Neural cell (in vitro differentiated cells): ENCODE results near the gene DNAJB7. TPM values are rescaled to one million over a fixed set of nuclear protein-coding genes. Genes with fewer than 3 reads are reported as not detected.
"Not testable (repeated sequence)": the region's sequence is repeated elsewhere in the genome, so short reads cannot be mapped to it uniquely, and the experiment has no call there.

Experiments
- H2AFZ ChIP-seq: fragments of 200-600, 300-800 bp; sonication (generic), shearing (Covaris generic); 2 replicates; pipeline ENCODE4 v1.6.0; 2014; ENCODE audit warnings: low read depth, mild to moderate bottlenecking, antibody characterized with exemption, low read length, moderate library complexity
- H3F3A ChIP-seq: fragments of 200-600 bp; shearing (Covaris generic); 2 replicates; pipeline ENCODE4 v1.6.1; 2016; ENCODE audit warnings: mild to moderate bottlenecking, moderate library complexity, mixed read lengths, antibody characterized with exemption, low read length; ENCODE audit not compliant: insufficient read depth, poor library complexity, severe bottlenecking
- H3K27ac ChIP-seq: fragments of 200-600, 300-800 bp; sonication (generic), shearing (Covaris generic); 2 replicates; pipeline ENCODE4 v1.5.1; 2014; ENCODE audit warnings: mild to moderate bottlenecking, low read length, moderate library complexity
- H3K27me3 ChIP-seq: fragments of 300-800, 200-600 bp; sonication (generic), shearing (Covaris generic); 2 replicates; pipeline ENCODE4 v1.6.0; 2014; ENCODE audit warnings: mild to moderate bottlenecking, low read depth, low read length, moderate library complexity; ENCODE audit not compliant: insufficient read depth
- H3K36me3 ChIP-seq: fragments of 300-800, 200-600 bp; sonication (generic), shearing (Covaris generic); 2 replicates; pipeline ENCODE4 v1.5.1; 2014; ENCODE audit warnings: mild to moderate bottlenecking, antibody characterized with exemption, low read length, moderate library complexity; ENCODE audit not compliant: insufficient read depth
- H3K4me2 ChIP-seq: fragments of 300-800, 200-600 bp; sonication (generic), shearing (Covaris generic); 2 replicates; pipeline ENCODE4 v1.6.0; 2014; ENCODE audit warnings: mild to moderate bottlenecking, low read length
- H3K4me3 ChIP-seq: fragments of 300-800, 200-600 bp; sonication (generic), shearing (Covaris generic); 2 replicates; pipeline ENCODE4 v1.5.1; 2014; ENCODE audit warnings: mild to moderate bottlenecking, low read length, moderate library complexity
- H3K79me2 ChIP-seq: fragments of 200-600 bp; shearing (Covaris generic); replicated peaks from 2 replicates; pipeline ENCODE4 v1.6.0; 2014; ENCODE audit warnings: mild to moderate bottlenecking, low read length, moderate library complexity; ENCODE audit not compliant: insufficient read depth
- H3K9ac ChIP-seq: fragments of 300-800, 200-600 bp; sonication (generic), shearing (Covaris generic); 2 replicates; pipeline ENCODE4 v1.6.1; 2016; ENCODE audit warnings: mild to moderate bottlenecking, low read length, mixed read lengths
- H3K9me2 ChIP-seq: fragments of 200-600 bp; shearing (Covaris generic); 2 replicates; pipeline ENCODE4 v1.6.1; 2016; ENCODE audit warnings: mild to moderate bottlenecking, low read length, mixed read lengths; ENCODE audit not compliant: insufficient read depth
- H3K9me3 ChIP-seq: fragments of 200-600, 300-800 bp; sonication (generic), shearing (Covaris generic); 2 replicates; pipeline ENCODE4 v1.6.1; 2016; ENCODE audit warnings: mild to moderate bottlenecking, mixed run types, low read length, moderate library complexity, mixed read lengths
- H4K20me1 ChIP-seq: fragments of 200-600 bp; shearing (Covaris generic); 2 replicates; pipeline ENCODE4 v1.6.1; 2016; ENCODE audit warnings: mild to moderate bottlenecking, mixed run types; ENCODE audit not compliant: insufficient read depth
- EP300 ChIP-seq: fragments of 450-650 bp; conservative IDR thresholded peaks from 2 replicates; pipeline ENCODE4 v1.6.1; 2014; ENCODE audit warnings: antibody characterized with exemption, mild to moderate bottlenecking, moderate library complexity; ENCODE audit not compliant: poor library complexity, severe bottlenecking
- EZH2 ChIP-seq: fragments of 200-600, 300-800 bp; shearing (Covaris generic), sonication (generic); IDR thresholded peaks from 2 replicates; pipeline ENCODE4 v1.6.1; 2014; ENCODE audit warnings: antibody characterized with exemption, low read length, borderline replicate concordance, mild to moderate bottlenecking; ENCODE audit not compliant: insufficient read depth, poor library complexity, severe bottlenecking
- MXI1 ChIP-seq: fragments of 450-650 bp; conservative IDR thresholded peaks from 2 replicates; pipeline ENCODE4 v1.6.1; 2014; ENCODE audit warnings: antibody characterized with exemption, mild to moderate bottlenecking; ENCODE audit not compliant: poor library complexity, severe bottlenecking
- POLR2AphosphoS5 ChIP-seq: IDR thresholded peaks from 2 replicates; pipeline ENCODE4 v1.6.1; 2012
- RAD21 ChIP-seq: fragments of 450-650 bp; conservative IDR thresholded peaks from 2 replicates; pipeline ENCODE4 v1.6.1; 2014; ENCODE audit warnings: antibody characterized with exemption, mild to moderate bottlenecking, moderate library complexity
- SMC3 ChIP-seq: fragments of 450-650 bp; conservative IDR thresholded peaks from 2 replicates; pipeline ENCODE4 v1.6.1; 2014; ENCODE audit warnings: antibody characterized with exemption, mild to moderate bottlenecking, moderate library complexity; ENCODE audit not compliant: poor library complexity
- TAF1 ChIP-seq: IDR thresholded peaks from 2 replicates; pipeline ENCODE4 v1.6.1; 2012; ENCODE audit warnings: low read depth
- polyA plus RNA-seq: library from polyadenylated mRNA; depleted of rRNA; stranded (reverse); fragments of >200 nt; gene quantifications from 2 replicates; pipeline ENCODE4 v1.2.3, GENCODE V29; 2014
- TF ChIP-seq, protein P1 (sequence below): fragments of 450-650 bp; IDR thresholded peaks from 2 replicates; pipeline ENCODE4 v1.5.1; 2014; ENCODE audit warnings: antibody characterized with exemption, mild to moderate bottlenecking, moderate library complexity; ENCODE audit not compliant: poor library complexity, severe bottlenecking
- TF ChIP-seq, protein P2 (sequence below): IDR thresholded peaks from 2 replicates; pipeline ENCODE4 v1.6.1; 2012; ENCODE audit warnings: borderline replicate concordance

DNAJB7 gene
- polyA plus RNA-seq, 1 donor from 2014 or later, result not detected

DNA sequence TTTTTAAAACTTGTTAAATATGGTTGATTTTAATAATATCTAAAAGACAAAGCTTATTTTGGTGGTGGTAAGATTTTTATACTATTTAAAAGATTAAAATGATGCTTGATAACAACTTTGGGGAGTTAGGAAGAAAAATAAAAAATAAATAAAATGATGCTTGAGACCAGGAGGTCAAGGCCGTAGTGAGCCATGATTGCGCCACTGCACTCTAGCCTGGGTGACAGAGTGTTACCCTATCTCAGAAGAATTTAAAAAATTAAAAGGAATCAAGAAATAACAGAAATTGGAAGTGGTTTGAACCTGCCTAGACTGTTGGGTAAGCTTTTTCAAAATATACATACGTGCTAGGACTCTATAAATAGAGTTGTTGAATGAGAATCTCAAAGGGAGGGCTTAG lies 12.1 kb upstream of the DNAJB7 start:
- Histone ChIP-seq H3K4me3 (no peak overlapping the region), H3K36me3 (no peaks in the 10 kb centered on the region), H3K9ac (no peak overlapping the region)

GRCh38 chr22:40868379-40868778 lies 6.5 kb upstream of the DNAJB7 start:
- H3F3A ChIP-seq, H4K20me1 ChIP-seq, H3K9me3 ChIP-seq, H3K4me2 ChIP-seq, H3K9ac ChIP-seq, H3K79me2 ChIP-seq, H3K9me2 ChIP-seq, H3K4me3 ChIP-seq, H3K27ac ChIP-seq, H3K36me3 ChIP-seq, H3K27me3 ChIP-seq, H2AFZ ChIP-seq: not testable (repeated sequence)

More for the DNA sequence above, 12.1 kb upstream of the DNAJB7 start:
- Histone ChIP-seq H3K27ac (no peak overlapping the region), H3K4me2 (no peak overlapping the region), H3K9me2 (no peaks in the 10 kb centered on the region), H3K9me3 (no peaks in the 10 kb centered on the region), H3F3A (no peaks in the 10 kb centered on the region), H3K27me3 (no peaks in the 10 kb centered on the region), H2AFZ (no peak overlapping the region), H4K20me1 (no peaks in the 10 kb centered on the region), H3K79me2 (no peaks in the 10 kb centered on the region)
- no peak for TF ChIP-seq EZH2
- no peak for TF ChIP-seq SMC3

DNA sequence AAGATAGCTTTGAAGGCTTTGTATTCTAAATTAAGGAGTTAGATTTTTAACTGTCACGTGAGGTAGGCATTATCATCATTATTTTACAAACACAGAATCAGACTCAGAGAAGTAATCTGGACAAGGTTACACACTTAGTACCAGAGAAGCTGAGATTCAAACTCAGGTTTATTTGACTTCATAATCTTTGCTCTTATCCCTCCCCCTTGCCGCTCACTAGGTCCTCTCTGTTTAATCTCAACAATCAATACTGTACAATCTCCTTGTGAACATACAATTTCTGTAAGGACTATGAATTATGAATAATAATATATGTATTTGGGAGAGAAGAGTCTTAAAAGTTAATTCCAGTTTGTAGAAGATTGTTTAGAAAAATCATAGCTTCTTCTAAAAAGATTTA lies 5.2 kb upstream of the DNAJB7 start:
- Histone ChIP-seq H3K4me2 (no peak overlapping the region), H3K4me3 (no peak overlapping the region), H3K79me2 (no peaks in the 10 kb centered on the region), H4K20me1 (no peaks in the 10 kb centered on the region), H3K27me3 (no peaks in the 10 kb centered on the region), H3K27ac (no peak overlapping the region), H3K9ac (no peak overlapping the region), H3F3A (no peaks in the 10 kb centered on the region), H2AFZ (no peak overlapping the region), H3K9me3 (no peaks in the 10 kb centered on the region), H3K9me2 (no peaks in the 10 kb centered on the region), H3K36me3 (no peaks in the 10 kb centered on the region)
- TF ChIP-seq POLR2AphosphoS5, result no peak
- no peak for TF ChIP-seq SMC3
- TF ChIP-seq TAF1, result no peak
- TF ChIP-seq MXI1, result no peak
- TF ChIP-seq, protein P1, sequence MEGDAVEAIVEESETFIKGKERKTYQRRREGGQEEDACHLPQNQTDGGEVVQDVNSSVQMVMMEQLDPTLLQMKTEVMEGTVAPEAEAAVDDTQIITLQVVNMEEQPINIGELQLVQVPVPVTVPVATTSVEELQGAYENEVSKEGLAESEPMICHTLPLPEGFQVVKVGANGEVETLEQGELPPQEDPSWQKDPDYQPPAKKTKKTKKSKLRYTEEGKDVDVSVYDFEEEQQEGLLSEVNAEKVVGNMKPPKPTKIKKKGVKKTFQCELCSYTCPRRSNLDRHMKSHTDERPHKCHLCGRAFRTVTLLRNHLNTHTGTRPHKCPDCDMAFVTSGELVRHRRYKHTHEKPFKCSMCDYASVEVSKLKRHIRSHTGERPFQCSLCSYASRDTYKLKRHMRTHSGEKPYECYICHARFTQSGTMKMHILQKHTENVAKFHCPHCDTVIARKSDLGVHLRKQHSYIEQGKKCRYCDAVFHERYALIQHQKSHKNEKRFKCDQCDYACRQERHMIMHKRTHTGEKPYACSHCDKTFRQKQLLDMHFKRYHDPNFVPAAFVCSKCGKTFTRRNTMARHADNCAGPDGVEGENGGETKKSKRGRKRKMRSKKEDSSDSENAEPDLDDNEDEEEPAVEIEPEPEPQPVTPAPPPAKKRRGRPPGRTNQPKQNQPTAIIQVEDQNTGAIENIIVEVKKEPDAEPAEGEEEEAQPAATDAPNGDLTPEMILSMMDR, result no peak
- TF ChIP-seq, protein P2, sequence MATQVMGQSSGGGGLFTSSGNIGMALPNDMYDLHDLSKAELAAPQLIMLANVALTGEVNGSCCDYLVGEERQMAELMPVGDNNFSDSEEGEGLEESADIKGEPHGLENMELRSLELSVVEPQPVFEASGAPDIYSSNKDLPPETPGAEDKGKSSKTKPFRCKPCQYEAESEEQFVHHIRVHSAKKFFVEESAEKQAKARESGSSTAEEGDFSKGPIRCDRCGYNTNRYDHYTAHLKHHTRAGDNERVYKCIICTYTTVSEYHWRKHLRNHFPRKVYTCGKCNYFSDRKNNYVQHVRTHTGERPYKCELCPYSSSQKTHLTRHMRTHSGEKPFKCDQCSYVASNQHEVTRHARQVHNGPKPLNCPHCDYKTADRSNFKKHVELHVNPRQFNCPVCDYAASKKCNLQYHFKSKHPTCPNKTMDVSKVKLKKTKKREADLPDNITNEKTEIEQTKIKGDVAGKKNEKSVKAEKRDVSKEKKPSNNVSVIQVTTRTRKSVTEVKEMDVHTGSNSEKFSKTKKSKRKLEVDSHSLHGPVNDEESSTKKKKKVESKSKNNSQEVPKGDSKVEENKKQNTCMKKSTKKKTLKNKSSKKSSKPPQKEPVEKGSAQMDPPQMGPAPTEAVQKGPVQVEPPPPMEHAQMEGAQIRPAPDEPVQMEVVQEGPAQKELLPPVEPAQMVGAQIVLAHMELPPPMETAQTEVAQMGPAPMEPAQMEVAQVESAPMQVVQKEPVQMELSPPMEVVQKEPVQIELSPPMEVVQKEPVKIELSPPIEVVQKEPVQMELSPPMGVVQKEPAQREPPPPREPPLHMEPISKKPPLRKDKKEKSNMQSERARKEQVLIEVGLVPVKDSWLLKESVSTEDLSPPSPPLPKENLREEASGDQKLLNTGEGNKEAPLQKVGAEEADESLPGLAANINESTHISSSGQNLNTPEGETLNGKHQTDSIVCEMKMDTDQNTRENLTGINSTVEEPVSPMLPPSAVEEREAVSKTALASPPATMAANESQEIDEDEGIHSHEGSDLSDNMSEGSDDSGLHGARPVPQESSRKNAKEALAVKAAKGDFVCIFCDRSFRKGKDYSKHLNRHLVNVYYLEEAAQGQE, result no peak
- TF ChIP-seq EP300, result no peak
- TF ChIP-seq RAD21, result no peak
- no peak for TF ChIP-seq EZH2
